ENCODE data around the gene TLL1. TPM values are rescaled to one million over a fixed set of nuclear protein-coding genes. Genes with fewer than 3 reads are reported as not detected.

Gene TLL1
- total RNA-seq, 1 experiment from 2014 or later = not detected

GRCh38 chr4:166091912-166092510 is 219.0 kb downstream of the TLL1 start:
- H4K20me1 ChIP-seq (ENCODE audit: control insufficient read depth, insufficient read depth, insufficient read length) = no peaks in the 10 kb centered on the region
- no peak overlapping the region for H3K4ac ChIP-seq (ENCODE audit: low read depth, low read length)
- H4K8ac ChIP-seq (replicated peaks; ENCODE audit: insufficient read length, low read depth, low read length) = no peak overlapping the region
- no peak for DNase-seq
- H3K79me1 ChIP-seq (ENCODE audit: insufficient read depth, low read depth, low read length, poor library complexity, severe bottlenecking) = no peaks in the 10 kb centered on the region
- no peak overlapping the region for H2BK20ac ChIP-seq (ENCODE audit: low read depth, low read length, poor library complexity, severe bottlenecking)
- H3K79me2 ChIP-seq (ENCODE audit: insufficient read depth, low read length) = no peaks in the 10 kb centered on the region
- no peak overlapping the region for H2BK5ac ChIP-seq (ENCODE audit: insufficient read length, low read length)
- no peak overlapping the region for H2BK15ac ChIP-seq (ENCODE audit: low read depth, low read length)
- no peaks in the 10 kb centered on the region for H3K36me3 Mint-ChIP-seq (ENCODE audit: insufficient read depth in 1 of 3, low read depth in 3 of 3)
- H3K4me3 Mint-ChIP-seq = no peak overlapping the region
- H3K9ac ChIP-seq (ENCODE audit: extremely low read depth, insufficient read length, low read length) = no peak overlapping the region
- no peaks in the 10 kb centered on the region for H3K4me1 ChIP-seq (ENCODE audit: insufficient read depth, low read length)
- H3K56ac ChIP-seq (ENCODE audit: insufficient read length, low read depth, low read length) = no peak overlapping the region
- no peaks in the 10 kb centered on the region for H3K9me3 ChIP-seq (ENCODE audit: control insufficient read depth, low read depth, low read length)
- no peaks in the 10 kb centered on the region for H3K23me2 ChIP-seq (ENCODE audit: insufficient read length, low read depth, low read length, poor library complexity, severe bottlenecking)
- no peak overlapping the region for H3K18ac ChIP-seq (ENCODE audit: insufficient read length, low read depth, low read length)
- H3K4me2 ChIP-seq (ENCODE audit: insufficient read depth, insufficient read length, low read length) = no peak overlapping the region
- no peak overlapping the region for H3K27ac Mint-ChIP-seq
- peak; percentile 83 for TF ChIP-seq CTCF (conservative IDR thresholded peaks at IDR 0.05)
- no peak overlapping the region for H3K27ac ChIP-seq (ENCODE audit: insufficient read length, low read depth, low read length)
- H2BK120ac ChIP-seq (ENCODE audit: low read depth, low read length, poor library complexity, severe bottlenecking) = no peak overlapping the region
- no peak overlapping the region for H3K23ac ChIP-seq (ENCODE audit: insufficient read length, low read depth, low read length)
- no peak overlapping the region for H4K5ac ChIP-seq (ENCODE audit: insufficient read length, low read depth, low read length)
- peaks cover 2 to 7% of the 10 kb centered on the region in 2 experiments for H3K4me1 Mint-ChIP-seq
- H2AK5ac ChIP-seq (ENCODE audit: insufficient read length, low read length) = no peak overlapping the region
- H3K9me3 Mint-ChIP-seq = no peaks in the 10 kb centered on the region
- no peak overlapping the region for H3T11ph ChIP-seq (ENCODE audit: low read length)
- no CpG with 5 or more reads among the region's 2 CpGs for WGBS (ENCODE audit: extremely low coverage, insufficient read length, low lambda C conversion rate)
- H4K91ac ChIP-seq (ENCODE audit: insufficient read length, low read depth, low read length) = no peak overlapping the region
- no peak overlapping the region for H3K14ac ChIP-seq (ENCODE audit: insufficient read depth, low read length)
- H2AFZ ChIP-seq (ENCODE audit: low read length) = no peak overlapping the region
- H3K27me3 Mint-ChIP-seq (ENCODE audit: low read depth) = no peaks in the 10 kb centered on the region
- H2BK12ac ChIP-seq (ENCODE audit: insufficient read length, low read depth, low read length) = no peak overlapping the region
- H3K27me3 ChIP-seq (ENCODE audit: insufficient read depth, low read length) = no peaks in the 10 kb centered on the region
